Skeletal muscle tissue (tissue), 4 donors: ENCODE data around the gene MRPS33. TPM values are rescaled to one million over a fixed set of nuclear protein-coding genes. Genes with fewer than 3 reads are reported as not detected.

Source experiments
- H3K27ac ChIP-seq: one replicate; pipeline ENCODE4 v1.7.0; 2013; ENCODE audit warnings: mild to moderate bottlenecking, low read depth, low read length, inconsistent platforms
- H3K27me3 ChIP-seq, 3 donors: one replicate each; pipeline ENCODE4 v1.7.0; 2013; ENCODE audit warnings: low read length in 3 of 3; ENCODE audit not compliant: control insufficient read depth in 3 of 3, insufficient read depth in 3 of 3
- H3K36me3 ChIP-seq, 3 donors: one replicate each; pipeline ENCODE4 v1.7.0; 2013; ENCODE audit warnings: low read length in 3 of 3; ENCODE audit not compliant: control insufficient read depth in 3 of 3, insufficient read depth in 3 of 3
- H3K4me1 ChIP-seq, 3 donors: one replicate each; pipeline ENCODE4 v1.7.0; 2013; ENCODE audit warnings: low read length in 3 of 3, mild to moderate bottlenecking in 3 of 3; ENCODE audit not compliant: control insufficient read depth in 3 of 3, insufficient read depth in 3 of 3
- H3K4me3 ChIP-seq, 3 donors: one replicate each; pipeline ENCODE4 v1.7.0; 2013; ENCODE audit warnings: low read length in 3 of 3
- H3K9ac ChIP-seq, 3 donors: one replicate each; pipeline ENCODE4 v1.7.0; 2013; ENCODE audit warnings: low read length in 3 of 3, mild to moderate bottlenecking in 3 of 3, moderate library complexity in 2 of 3, low read depth in 1 of 3
- H3K9me3 ChIP-seq, 3 donors: one replicate each; pipeline ENCODE4 v1.7.0; 2013; ENCODE audit warnings: low read length in 3 of 3; ENCODE audit not compliant: control insufficient read depth in 3 of 3
- total RNA-seq: library from RNA; depleted of rRNA; stranded (reverse); fragments of >200 nt; gene quantifications from one replicate; pipeline ENCODE4 v1.2.3, GENCODE V29; 2014
- donor health status: Osteomylitis.

MRPS33 gene
- total RNA-seq, 1 donor from 2014 or later: 31.8 TPM

- no peak overlapping the region for H3K4me3 ChIP-seq
- H3K27ac ChIP-seq: no peak overlapping the region
- no peak overlapping the region for H3K9ac ChIP-seq
- H3K4me1 ChIP-seq: no peaks in the 10 kb centered on the region
- no peaks in the 10 kb centered on the region for H3K27me3 ChIP-seq
- H3K9me3 ChIP-seq: no peaks in the 10 kb centered on the region
- no peaks in the 10 kb centered on the region for H3K36me3 ChIP-seq
Observed at GRCh38 chr7:140989068-140989467, 25.7 kb downstream of the MRPS33 start.

GRCh38 chr7:140983802-140984201 lies 30.9 kb downstream of the MRPS33 start:
- Histone ChIP-seq H3K9ac (no peak overlapping the region), H3K27ac (no peak overlapping the region), H3K27me3 (no peaks in the 10 kb centered on the region), H3K36me3 (no peaks in the 10 kb centered on the region), H3K4me3 (no peak overlapping the region), H3K4me1 (no peaks in the 10 kb centered on the region), H3K9me3 (no peaks in the 10 kb centered on the region)

- Histone ChIP-seq H3K27me3 (no peaks in the 10 kb centered on the region), H3K9ac (no peak overlapping the region), H3K4me1 (no peaks in the 10 kb centered on the region), H3K27ac (no peak overlapping the region), H3K4me3 (no peak overlapping the region), H3K36me3 (no peaks in the 10 kb centered on the region), H3K9me3 (no peaks in the 10 kb centered on the region)
Observed at GRCh38 chr7:140982508-140982907, 32.2 kb downstream of the MRPS33 start.

GRCh38 chr7:140981951-140982350 lies 32.8 kb downstream of the MRPS33 start:
- H3K27ac ChIP-seq: no peak overlapping the region
- no peak overlapping the region for H3K9ac ChIP-seq
- no peaks in the 10 kb centered on the region for H3K27me3 ChIP-seq
- H3K4me3 ChIP-seq: no peak overlapping the region
- H3K9me3 ChIP-seq: no peaks in the 10 kb centered on the region
- no peaks in the 10 kb centered on the region for H3K4me1 ChIP-seq
- H3K36me3 ChIP-seq: no peaks in the 10 kb centered on the region

- Histone ChIP-seq H3K27me3 (no peaks in the 10 kb centered on the region), H3K27ac (no peak overlapping the region), H3K4me3 (no peak overlapping the region), H3K9ac (no peak overlapping the region), H3K36me3 (no peaks in the 10 kb centered on the region), H3K4me1 (no peaks in the 10 kb centered on the region), H3K9me3 (no peaks in the 10 kb centered on the region)
Observed at GRCh38 chr7:140977741-140978140, 37.0 kb downstream of the MRPS33 start.

GRCh38 chr7:140972876-140973829 lies 41.6 kb downstream of the MRPS33 start:
- Histone ChIP-seq H3K9me3 (no peaks in the 10 kb centered on the region), H3K4me3 (no peak overlapping the region), H3K36me3 (no peaks in the 10 kb centered on the region), H3K27ac (no peak overlapping the region), H3K4me1 (no peaks in the 10 kb centered on the region), H3K27me3 (no peaks in the 10 kb centered on the region), H3K9ac (no peak overlapping the region)

GRCh38 chr7:140972344-140972743 lies 42.4 kb downstream of the MRPS33 start:
- no peak overlapping the region for H3K4me3 ChIP-seq
- no peaks in the 10 kb centered on the region for H3K4me1 ChIP-seq
- H3K36me3 ChIP-seq: no peaks in the 10 kb centered on the region
- no peaks in the 10 kb centered on the region for H3K27me3 ChIP-seq
- H3K9me3 ChIP-seq: no peaks in the 10 kb centered on the region
- H3K27ac ChIP-seq: no peak overlapping the region
- H3K9ac ChIP-seq: no peak overlapping the region

GRCh38 chr7:140967438-140967837 lies 47.3 kb downstream of the MRPS33 start:
- no peak overlapping the region for H3K9ac ChIP-seq
- no peaks in the 10 kb centered on the region for H3K36me3 ChIP-seq
- no peaks in the 10 kb centered on the region for H3K27me3 ChIP-seq
- no peaks in the 10 kb centered on the region for H3K4me1 ChIP-seq
- no peaks in the 10 kb centered on the region for H3K9me3 ChIP-seq
- no peak overlapping the region for H3K27ac ChIP-seq
- H3K4me3 ChIP-seq: no peak overlapping the region

- H3K9ac ChIP-seq: no peak overlapping the region
- no peaks in the 10 kb centered on the region for H3K9me3 ChIP-seq
- no peak overlapping the region for H3K27ac ChIP-seq
- H3K27me3 ChIP-seq: no peaks in the 10 kb centered on the region
- no peaks in the 10 kb centered on the region for H3K4me1 ChIP-seq
- no peaks in the 10 kb centered on the region for H3K36me3 ChIP-seq
- no peak overlapping the region for H3K4me3 ChIP-seq
Observed at GRCh38 chr7:140966561-140967233, 48.1 kb downstream of the MRPS33 start.

- H3K9me3 ChIP-seq: no peaks in the 10 kb centered on the region
- H3K36me3 ChIP-seq: no peaks in the 10 kb centered on the region
- no peaks in the 10 kb centered on the region for H3K27me3 ChIP-seq
- no peak overlapping the region for H3K27ac ChIP-seq
- no peak overlapping the region for H3K9ac ChIP-seq
- no peaks in the 10 kb centered on the region for H3K4me1 ChIP-seq
- no peak overlapping the region for H3K4me3 ChIP-seq
Observed at GRCh38 chr7:140961117-140961516, 53.6 kb downstream of the MRPS33 start.
